ENCODE data around the gene TP53TG5. TPM values are rescaled to one million over a fixed set of nuclear protein-coding genes. Genes with fewer than 3 reads are reported as not detected.
"Not testable (repeated sequence)": the region's sequence is repeated elsewhere in the genome, so short reads cannot be mapped to it uniquely, and the experiment has no call there.

TP53TG5 gene
- total RNA-seq, 1 experiment from 2014 or later = not detected

GRCh38 chr20:45354423-45355208, 23.5 kb downstream of the TP53TG5 start:
- no peak for DNase-seq (ENCODE audit: low read depth)
- in situ Hi-C loops (cut with HindIII; ENCODE audit: low pct_unique_long_range_greater_than_20kb, low sequenced_read_pairs) = no loop called here

- DNase-seq (ENCODE audit: low read depth) = no peak
- in situ Hi-C loops (cut with HindIII; ENCODE audit: low pct_unique_long_range_greater_than_20kb, low sequenced_read_pairs) = no loop called here
Observed at GRCh38 chr20:45353746-45354145, 24.4 kb downstream of the TP53TG5 start.

GRCh38 chr20:45352729-45353128, 25.4 kb downstream of the TP53TG5 start:
- in situ Hi-C loops (cut with HindIII; ENCODE audit: low pct_unique_long_range_greater_than_20kb, low sequenced_read_pairs) = no loop called here

GRCh38 chr20:45350795-45351194, 27.3 kb downstream of the TP53TG5 start:
- in situ Hi-C loops (cut with HindIII; ENCODE audit: low pct_unique_long_range_greater_than_20kb, low sequenced_read_pairs); DNase-seq (ENCODE audit: low read depth): not testable (repeated sequence)

More at GRCh38 chr20:45352729-45353128, 25.4 kb downstream of the TP53TG5 start:
- no peak for DNase-seq (ENCODE audit: low read depth)

GRCh38 chr20:45350217-45350616, 27.9 kb downstream of the TP53TG5 start:
- in situ Hi-C loops (cut with HindIII; ENCODE audit: low pct_unique_long_range_greater_than_20kb, low sequenced_read_pairs) = no loop called here
- no peak for DNase-seq (ENCODE audit: low read depth)

GRCh38 chr20:45347936-45348778, 30.0 kb downstream of the TP53TG5 start, which contains the start of gene SDC4:
TSS of gene SDC4 (minus strand) at chr20:45348424. CDS start at chr20:45348384, 40 bp downstream.
- in situ Hi-C loops (cut with HindIII; ENCODE audit: low pct_unique_long_range_greater_than_20kb, low sequenced_read_pairs) = no loop called here
- no peak for DNase-seq (ENCODE audit: low read depth)

GRCh38 chr20:45347297-45347935, 30.7 kb downstream of the TP53TG5 start:
- in situ Hi-C loops (cut with HindIII; ENCODE audit: low pct_unique_long_range_greater_than_20kb, low sequenced_read_pairs) = no loop called here
- DNase-seq (ENCODE audit: low read depth) = no peak

GRCh38 chr20:45346851-45347250, 31.3 kb downstream of the TP53TG5 start:
- no peak for DNase-seq (ENCODE audit: low read depth)
- in situ Hi-C loops (cut with HindIII; ENCODE audit: low pct_unique_long_range_greater_than_20kb, low sequenced_read_pairs) = no loop called here

GRCh38 chr20:45346291-45346718, 31.8 kb downstream of the TP53TG5 start:
- in situ Hi-C loops (cut with HindIII; ENCODE audit: low pct_unique_long_range_greater_than_20kb, low sequenced_read_pairs) = no loop called here
- DNase-seq (ENCODE audit: low read depth) = no peak

GRCh38 chr20:45345104-45345936, 32.8 kb downstream of the TP53TG5 start:
- in situ Hi-C loops (cut with HindIII; ENCODE audit: low pct_unique_long_range_greater_than_20kb, low sequenced_read_pairs) = no loop called here
- DNase-seq (ENCODE audit: low read depth) = no peak

GRCh38 chr20:45344168-45344860, 33.8 kb downstream of the TP53TG5 start:
- in situ Hi-C loops (cut with HindIII; ENCODE audit: low pct_unique_long_range_greater_than_20kb, low sequenced_read_pairs) = no loop called here
- DNase-seq (ENCODE audit: low read depth) = peak; percentile 76

- in situ Hi-C loops (cut with HindIII; ENCODE audit: low pct_unique_long_range_greater_than_20kb, low sequenced_read_pairs) = no loop called here
- DNase-seq (ENCODE audit: low read depth) = no peak
Observed at GRCh38 chr20:45343532-45344167, 34.5 kb downstream of the TP53TG5 start.

GRCh38 chr20:45342855-45343531, 35.1 kb downstream of the TP53TG5 start:
- in situ Hi-C loops (cut with HindIII; ENCODE audit: low pct_unique_long_range_greater_than_20kb, low sequenced_read_pairs) = no loop called here
- no peak for DNase-seq (ENCODE audit: low read depth)

GRCh38 chr20:45341939-45342854, 35.9 kb downstream of the TP53TG5 start:
- in situ Hi-C loops (cut with HindIII; ENCODE audit: low pct_unique_long_range_greater_than_20kb, low sequenced_read_pairs) = no loop called here
- peak; percentile 73 for DNase-seq (ENCODE audit: low read depth)

- no peak for DNase-seq (ENCODE audit: low read depth)
- in situ Hi-C loops (cut with HindIII; ENCODE audit: low pct_unique_long_range_greater_than_20kb, low sequenced_read_pairs) = no loop called here
Observed at GRCh38 chr20:45341579-45341938, 36.6 kb downstream of the TP53TG5 start.

- in situ Hi-C loops (cut with HindIII; ENCODE audit: low pct_unique_long_range_greater_than_20kb, low sequenced_read_pairs) = no loop called here
- no peak for DNase-seq (ENCODE audit: low read depth)
Observed at GRCh38 chr20:45340951-45341350, 37.2 kb downstream of the TP53TG5 start.

Measured in Caki2 (cell line).